NCI-H2029 (cell line): ENCODE results near the gene FXYD5.

Experiments used
- DNase-seq: peaks from one replicate; lab custom pipeline; 2025; lab: John Stamatoyannopoulos, UW

Gene FXYD5, protein sequence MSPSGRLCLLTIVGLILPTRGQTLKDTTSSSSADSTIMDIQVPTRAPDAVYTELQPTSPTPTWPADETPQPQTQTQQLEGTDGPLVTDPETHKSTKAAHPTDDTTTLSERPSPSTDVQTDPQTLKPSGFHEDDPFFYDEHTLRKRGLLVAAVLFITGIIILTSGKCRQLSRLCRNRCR

DNA sequence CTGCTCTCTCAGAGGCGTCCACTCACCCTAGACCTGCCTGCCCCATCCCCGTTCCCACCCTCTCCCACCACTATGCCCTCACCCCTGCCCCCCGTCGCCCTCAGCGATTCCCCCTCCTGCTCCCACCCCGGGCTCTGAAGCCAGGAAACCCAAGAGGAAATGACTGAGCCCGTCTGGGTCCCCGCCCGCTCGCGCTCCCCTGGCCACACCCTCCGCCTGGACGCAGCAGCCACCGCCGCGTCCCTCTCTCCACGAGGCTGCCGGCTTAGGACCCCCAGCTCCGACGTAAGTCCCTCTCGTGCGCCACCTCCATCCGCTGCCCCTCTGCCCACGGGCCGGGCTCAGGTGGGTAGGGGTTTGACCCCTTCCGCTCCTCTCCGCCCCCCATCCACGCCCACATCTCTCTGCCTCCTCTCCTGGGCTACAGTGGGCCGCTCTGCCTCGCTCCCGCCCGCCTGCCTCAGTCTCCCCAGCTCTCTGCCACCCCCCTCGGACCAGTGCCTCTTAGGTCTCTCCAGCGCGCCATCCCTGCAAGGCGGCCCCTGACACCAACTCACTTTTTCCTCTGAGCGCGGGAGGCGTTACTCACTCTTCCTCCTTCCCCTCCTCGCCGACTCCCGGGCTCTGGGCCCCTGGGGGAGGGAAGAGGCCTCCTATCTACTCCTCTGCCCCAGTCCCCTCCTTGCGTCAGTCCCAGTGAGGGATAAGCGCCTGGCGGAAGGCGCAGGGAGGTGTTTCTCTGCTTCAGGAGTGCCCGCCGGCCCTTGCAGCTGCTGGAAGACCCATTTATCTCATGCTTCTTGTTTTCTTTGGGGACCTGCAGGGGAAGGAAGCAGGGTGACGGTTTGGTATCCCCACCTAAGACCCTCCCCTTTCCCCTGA lies at the start of gene FXYD5:
Gene FXYD5 (plus strand): TSS at position 211 of the 882 bp plus-strand sequence. CDS start 816 bp downstream, outside the sequence.
- DNase-seq: no peak

DNA sequence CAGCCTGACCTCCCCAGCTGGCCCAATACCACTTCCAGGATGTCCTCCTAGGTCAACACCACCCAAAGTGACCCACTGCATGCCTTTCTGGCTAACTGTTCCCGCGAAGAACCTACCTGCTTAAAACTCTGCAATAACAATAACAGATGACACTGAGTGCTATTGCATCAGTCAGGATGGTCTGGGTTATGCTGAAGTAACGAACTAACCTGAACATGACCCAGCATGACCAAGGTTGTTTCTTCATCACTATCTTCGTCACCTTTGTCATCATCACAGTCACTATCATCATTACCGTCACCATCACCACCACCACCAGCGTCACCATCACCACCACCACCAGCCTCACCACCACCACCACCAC lies 49.5 kb upstream of the FXYD5 start:
- no peak for DNase-seq

DNA sequence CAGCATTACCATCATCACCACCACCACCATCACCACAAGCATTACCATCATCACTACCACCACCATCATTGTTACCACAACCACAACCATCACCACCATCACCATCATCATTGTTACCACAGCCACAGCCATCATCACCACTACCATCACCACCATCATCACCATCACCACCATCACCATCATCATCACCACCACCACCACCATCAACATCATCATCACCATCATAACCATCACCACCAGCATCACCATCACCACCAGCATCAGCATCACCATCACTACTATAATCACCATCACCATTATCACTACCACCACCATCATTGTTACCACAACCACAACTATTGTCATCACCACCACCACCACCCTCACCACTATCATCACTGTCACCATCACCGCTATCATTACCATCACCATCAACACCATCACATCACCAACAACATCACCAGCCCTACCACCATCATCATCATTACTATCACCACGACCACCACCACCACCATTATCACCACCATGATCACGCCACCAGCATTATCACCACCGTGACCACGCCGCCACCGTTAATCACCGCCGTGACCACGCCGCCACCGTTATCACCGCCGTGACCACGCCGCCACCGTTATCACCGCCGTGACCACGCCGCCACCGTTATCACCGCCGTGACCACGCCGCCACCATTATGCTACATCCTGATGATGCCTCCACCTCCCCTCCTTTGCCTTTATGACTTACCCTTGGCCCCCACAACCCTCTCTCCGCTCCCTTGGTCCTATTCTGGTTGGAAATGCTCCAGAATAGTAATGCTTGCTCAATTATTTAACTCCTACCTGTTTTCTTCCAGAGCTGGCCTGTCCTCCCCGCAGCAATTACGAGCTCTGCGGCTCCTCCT lies 48.9 kb upstream of the FXYD5 start:
- DNase-seq: no peak

DNA sequence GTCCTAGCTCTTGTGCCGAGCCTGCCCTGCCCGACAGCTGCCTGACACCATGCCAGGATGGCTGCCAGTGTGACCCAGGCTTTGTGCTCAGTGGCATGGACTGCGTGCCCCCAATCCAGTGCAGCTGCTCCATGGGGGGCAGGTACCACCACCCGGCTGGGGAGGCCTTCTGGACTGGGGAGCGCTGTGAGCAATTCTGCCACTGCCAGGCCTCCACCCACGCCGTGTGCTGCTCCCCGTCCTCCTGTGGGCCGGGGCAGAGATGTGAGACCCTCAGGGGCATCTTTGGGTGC lies 48.3 kb upstream of the FXYD5 start:
- no peak for DNase-seq

DNA sequence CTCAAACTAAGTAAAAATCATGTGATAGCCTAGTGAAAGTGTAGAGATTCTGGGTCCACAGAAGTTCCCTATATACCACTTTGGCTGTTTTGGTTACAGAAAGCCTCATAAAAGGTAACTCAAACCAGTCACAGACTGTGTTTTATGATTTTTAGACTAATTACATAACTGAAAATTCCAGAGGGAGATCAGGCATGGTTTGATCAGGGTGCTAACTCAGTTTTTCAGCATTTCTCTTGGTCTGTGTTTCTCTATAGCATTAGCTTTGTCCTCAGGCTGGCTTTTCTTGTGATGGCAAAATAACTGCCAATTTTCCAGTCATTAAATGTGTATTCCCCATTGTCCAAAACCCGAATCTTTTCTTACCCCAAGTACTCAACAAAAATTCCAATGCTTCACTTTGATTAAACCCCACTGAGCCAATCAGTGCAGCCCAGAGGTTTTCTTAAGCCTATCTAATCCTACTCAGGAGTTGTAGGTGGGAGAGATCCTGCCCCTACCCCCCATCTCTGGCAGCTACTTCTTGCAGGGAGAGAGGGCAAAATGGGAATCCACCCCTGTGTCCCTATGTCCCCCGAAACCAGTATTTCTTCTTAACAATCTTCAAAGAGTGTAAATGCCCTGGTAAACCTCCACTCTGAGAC lies 47.5 kb upstream of the FXYD5 start:
- no peak for DNase-seq

DNA sequence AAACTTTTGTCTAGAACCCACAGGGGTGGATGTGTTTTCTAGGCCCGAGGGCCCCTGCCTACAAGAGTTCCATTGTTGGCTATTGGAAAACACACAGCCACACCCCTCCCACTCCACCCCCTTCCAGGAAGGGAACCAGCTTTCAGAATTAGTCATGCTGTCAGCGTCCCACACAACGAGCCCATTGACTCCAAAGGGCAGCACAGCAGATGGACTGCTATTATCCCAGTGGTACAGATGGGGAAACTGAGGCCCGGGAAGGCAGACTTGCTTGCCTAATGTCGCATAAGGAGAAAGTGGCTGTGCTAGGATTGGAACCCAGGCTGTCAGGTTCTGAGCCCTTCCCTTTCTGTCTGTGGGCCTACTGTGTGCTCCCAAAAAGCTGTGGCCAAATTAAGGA lies 47.0 kb upstream of the FXYD5 start:
- no peak for DNase-seq

DNA sequence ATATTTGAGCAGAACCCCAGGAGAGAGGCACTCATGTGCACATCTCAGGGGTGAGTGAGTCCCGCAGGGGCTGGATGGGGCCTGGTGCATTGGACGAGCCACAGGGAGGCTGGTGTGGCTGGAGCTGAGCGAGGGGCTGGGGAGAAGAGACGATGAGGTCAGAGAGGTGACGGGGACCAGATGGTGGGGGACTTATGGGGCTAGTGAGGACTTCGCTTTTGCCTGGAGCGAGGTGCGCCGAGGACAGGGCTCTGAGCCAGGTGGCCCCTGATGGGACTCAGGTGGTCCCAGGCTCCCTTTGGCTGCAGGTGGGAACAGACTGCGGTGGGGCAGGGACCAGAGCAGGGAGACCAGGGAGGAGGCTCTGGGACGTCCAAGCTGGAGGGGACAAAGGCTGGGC lies 45.8 kb upstream of the FXYD5 start:
- no peak for DNase-seq

DNA sequence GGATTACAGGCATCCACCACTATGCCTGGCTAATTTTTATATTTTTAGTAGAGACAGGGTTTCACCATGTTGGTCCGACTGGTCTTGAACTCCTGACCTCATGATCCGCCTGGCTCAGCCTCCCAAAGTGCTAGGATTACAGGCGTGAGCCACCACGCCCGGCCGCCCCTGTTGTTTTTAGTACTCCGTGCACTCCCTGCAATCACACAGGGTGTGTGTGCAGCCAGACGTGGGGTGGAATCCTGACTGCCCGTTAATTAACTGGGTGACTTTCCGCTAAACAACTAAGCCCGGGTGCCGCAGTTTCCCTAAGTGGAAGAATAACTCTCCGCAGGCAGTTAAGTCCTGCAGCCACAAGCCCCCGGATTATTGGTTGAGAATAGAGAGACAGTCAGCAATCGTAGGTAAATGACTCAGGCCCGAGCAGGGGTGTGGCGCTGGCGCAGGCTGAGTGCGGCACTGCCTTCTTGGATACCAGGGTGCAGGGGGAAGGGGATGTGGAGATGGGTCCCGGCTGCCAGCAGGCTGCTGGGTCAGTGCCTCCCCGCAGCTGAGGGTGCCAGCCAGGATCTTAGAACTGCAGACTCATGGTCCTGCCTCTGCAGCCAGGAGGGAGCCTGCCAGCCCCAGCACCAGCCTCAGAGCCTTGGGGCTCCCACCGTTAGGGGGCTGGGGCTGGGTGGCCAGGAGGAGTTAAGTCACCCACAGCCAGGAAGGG lies 45.0 kb upstream of the FXYD5 start:
- no peak for DNase-seq

DNA sequence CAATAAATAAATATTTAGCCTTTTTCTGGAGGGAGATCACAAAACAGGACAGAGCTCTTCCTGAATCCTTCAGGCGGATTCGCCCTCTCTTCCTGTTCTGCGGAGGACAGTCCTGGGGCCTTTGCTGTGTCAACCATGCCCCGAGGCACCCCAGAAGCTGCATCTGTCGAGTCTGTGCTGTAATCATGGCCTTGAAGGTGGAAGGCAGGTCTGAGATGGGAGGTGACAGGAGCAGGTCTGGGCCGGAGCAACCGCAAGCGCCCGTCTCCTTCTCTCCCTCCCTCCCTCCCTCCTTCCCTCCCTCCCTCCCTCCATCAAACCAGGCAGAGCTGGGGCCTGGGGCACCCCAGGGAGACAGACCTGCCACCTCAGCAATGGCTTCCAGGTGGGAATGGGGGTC lies 43.6 kb upstream of the FXYD5 start:
- DNase-seq: no peak

DNA sequence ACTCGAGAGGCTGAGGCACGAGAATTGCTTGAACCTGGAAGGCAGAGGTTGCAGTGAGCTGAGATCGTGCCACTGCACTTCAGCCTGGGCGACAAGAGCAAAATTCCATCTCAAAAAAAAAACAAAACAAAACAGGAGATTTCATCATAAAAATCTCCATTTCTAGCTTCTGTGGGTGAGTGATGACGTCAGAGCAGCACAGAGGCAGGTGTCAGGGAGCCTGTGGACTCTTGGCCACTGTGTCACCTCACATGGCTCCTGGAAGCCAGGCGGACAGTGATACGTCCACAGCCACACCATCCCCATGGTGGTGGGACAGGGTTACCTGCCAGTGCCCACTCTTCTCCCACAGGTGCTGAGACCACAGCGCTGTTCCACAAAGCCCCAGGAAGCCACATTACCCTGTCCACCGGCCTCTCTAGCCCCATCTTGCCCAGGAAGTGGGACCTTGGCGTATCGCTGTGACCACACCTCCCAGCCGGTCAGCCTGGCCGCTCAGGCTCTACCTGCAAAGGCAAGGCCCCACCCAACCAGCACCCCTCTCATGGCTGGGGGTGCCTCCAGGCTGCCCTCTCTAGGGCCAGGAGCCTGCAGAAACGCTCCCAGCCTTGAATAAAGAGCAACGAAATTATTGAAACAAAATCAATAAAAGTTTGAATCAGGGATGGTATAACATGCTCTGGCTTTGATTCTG lies 41.4 kb upstream of the FXYD5 start:
- DNase-seq: no peak

DNA sequence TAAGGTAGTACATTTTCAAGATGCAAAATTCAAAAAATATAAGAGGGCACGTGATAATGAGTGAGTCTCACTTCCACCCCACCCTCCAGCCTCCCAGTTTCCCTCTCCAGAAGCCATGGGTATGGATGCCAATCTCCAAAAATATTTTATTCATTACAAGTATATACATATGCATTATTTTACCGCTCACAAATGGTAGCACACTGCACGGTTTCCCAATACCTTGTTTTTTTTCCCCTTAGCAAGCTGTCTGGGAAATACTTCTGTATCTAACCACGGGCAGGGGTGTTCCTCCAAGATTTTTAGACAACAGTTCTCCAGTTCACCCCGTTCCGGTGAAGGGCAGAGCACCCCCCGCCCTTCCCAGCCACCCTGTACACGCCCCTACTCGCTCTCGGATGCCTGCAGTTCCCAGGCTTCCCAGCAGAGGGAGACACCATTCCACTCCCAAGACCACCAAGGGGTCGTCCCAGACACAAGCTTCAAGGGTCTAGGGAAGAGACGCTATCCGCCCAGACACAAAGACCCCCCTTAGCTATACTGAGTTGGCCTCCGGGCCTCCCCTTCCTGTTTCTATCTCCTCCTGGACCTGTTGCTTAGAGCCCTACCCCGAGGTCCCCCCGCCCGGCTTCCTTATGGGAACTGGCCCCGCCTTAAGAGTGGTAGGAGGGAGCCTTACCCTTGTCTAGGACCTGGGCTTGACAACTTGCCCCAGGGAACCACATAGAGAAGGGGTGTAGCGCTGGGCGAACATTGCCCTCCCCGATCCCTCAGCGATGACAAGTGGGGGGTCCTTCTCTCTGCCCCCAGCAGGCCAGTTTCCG lies 40.0 kb upstream of the FXYD5 start:
- DNase-seq: peak; percentile 6

DNA sequence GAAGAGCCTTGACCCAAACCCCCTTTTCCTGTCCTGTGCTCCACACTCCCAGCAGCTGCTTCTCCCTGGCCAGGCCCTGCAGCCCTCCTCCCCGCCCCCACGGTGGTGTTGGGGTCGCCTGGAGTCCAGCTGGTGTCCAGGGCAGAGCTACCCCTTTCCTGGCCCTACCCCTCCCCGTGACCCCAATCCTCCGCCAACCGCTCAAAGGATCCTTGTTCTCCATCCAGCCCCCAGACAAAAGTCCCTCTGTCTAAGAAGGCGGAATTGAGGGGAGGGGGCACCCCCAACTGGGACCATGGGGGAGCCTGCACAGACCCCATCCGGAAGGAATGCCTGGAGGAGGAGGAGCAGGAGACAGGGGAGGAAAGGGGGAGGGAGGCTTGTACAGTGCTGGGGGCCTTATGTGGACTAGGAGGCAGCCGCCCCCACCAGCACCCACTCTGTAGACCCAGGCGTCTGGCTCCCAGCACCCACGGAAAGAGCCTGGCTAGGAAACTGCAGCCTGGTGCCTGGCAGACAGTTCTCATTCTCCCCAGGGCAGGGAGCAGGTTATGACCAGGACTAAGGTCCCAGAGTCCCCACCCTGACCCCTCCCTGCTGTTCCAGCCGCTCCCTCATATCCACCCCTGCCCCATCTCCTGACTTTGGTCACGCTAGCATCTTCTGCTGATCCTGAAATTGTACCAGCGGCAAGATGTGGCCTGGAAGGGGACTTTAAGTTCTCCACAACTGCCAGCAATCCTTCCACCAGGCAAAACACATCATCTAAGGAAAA lies 39.2 kb upstream of the FXYD5 start, which contains the start of gene FXYD3:
Gene FXYD3 (plus strand): TSS at position 647 of the 775 bp plus-strand sequence. CDS start 3,554 bp downstream, outside the sequence.
- no peak for DNase-seq

DNA sequence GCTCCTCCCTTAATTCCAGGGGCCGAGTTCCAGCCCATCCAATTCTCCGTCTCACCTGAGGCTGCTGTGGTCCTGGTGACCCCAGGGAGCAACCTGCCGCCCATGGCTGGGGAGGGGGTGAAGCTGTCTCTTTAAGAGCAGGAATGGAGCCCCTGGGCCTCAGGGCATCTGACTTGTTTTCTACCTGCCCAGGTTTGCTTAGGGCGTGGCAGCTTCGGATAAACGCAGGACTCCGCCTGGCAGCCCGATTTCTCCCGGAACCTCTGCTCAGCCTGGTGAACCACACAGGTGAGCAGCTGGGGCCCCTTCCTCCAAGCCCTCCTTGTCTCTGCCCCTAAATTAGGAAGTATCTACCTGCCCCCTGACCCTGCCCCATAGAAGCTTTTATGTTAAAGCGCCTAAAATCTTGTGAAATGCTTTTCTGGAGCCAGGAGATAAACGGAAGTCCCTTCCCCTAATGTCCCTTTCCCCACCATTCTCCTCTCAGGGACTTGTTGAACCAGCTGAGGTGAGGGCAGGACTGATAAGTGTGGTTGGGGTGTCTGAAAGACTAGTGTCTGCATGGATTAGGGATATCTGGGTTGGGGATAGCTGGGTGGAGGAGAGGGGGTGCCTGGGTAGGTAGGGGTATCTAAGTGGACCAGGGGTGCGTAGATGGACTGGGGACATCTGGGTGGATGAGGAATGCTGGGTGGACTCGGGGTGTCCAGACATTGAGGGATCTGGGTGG lies 38.3 kb upstream of the FXYD5 start:
- no peak for DNase-seq

DNA sequence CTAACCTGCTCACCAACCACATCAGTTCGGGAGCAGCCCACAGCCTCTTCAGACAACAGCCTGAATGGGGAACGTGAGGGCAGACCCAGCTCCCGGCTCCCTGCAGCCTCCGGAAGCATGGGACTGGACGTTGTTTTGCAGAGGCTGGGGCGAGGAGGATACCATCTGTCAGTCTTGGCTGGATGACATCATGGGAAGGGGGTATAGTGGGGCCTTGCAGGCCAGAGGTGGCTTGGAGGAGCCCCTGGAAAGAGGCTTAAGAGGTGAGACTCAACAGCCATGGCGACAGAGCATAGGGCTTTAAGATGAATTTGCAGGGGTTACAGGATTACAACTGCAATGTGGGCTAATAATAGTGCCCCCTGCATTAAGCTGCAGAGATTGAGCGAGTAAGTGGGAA lies 37.4 kb upstream of the FXYD5 start:
- no peak for DNase-seq

DNA sequence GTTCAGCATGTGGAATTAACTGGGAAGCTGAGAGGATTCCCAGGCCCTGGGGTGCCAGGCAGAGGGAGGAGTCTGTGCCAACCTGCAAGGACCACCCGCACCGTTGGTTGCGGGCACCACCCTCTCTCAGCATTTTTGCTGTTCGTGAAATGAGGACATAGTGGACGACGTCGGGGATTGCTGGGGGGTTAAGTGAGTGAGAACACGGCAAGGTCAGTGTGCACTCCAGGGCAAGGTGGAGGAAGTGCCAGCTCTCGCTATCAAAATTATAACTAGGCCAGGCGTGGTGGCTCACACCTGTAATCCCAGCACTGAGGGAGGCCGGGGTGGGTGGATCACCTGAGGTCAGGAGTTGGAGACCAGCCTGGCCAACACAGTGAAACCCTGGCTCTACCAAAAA lies 36.7 kb upstream of the FXYD5 start:
- no peak for DNase-seq

DNA sequence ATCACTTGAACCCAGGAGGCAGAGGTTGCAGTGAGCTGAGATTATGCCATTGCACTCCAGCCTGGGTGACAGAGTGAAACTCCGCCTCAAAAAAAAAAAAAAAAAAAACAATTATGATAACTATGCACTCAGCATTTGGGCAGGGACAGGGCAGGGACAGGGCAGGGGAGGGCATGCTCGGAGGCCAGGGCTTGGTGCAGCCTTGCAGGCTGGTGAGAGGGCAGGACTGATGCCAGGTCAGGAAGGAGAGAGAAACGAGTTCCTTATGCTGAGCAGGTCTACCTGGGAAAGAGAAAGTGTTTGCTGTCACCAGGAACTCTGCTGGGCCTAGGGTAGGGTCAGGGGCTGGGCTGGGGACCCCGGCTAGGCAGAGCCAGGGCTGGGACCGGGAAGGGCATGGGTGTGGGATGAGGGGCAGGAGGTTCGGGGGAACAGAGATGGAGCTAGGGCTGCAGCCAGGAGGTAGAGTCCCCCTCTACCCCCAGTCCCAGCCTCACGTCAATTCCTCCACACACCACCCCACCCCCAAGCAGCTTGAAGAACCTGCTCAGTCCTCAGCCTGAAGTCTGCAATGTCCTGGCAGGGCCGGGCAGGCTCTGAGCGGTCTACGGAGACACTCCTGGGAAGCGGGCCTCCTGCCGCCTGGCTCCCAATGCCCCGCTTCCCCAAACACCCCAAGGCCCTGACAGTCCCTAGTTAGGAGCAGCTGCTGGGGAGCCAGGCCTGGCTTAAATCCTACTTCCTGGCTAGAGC lies 36.1 kb upstream of the FXYD5 start:
- no peak for DNase-seq

DNA sequence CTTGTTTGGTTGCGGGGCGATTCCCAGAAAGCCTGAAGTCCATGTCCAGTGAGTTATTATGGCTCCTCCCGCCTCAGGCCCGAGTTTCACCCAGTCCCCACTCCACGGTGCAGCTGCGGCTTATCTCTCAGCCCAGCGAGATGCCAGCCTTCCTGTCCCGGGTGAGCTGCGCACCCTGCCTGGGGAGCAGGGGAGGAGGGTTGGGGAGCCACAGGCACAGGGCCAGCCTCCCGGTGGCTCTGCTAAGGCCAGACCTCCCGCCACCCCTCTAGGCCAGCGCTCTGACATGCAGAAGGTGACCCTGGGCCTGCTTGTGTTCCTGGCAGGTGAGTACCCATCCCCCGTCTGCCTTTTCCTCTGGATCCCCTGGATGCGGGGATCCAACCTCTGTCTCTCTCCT lies 35.4 kb upstream of the FXYD5 start:
- no peak for DNase-seq

DNA sequence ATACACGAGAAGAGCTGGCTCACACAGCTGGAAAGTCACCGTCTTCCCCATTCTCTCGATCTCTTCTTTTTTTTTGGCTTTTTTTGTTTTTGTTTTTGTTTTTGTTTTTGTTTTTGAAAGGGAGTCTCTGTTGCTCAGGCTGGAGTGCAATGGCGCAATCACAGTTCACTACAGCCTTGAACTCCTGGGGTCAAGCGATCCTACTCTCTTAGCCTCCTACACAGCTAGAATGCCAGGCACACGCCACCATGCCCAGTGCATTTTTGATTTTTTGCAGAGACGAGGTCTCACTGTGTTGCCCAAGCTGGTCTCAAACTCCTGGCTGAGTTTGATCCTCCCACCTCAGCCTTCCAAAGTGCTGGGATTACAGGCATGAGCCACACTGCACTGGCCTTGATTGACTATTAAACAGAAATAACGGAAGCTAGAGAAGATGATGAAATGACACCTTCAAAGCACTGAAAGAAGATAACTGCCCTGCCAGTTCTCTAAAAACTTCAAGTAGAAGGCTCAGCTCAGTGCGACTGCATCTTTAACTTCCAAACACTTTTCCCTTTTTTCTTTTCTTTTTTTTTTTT lies 34.9 kb upstream of the FXYD5 start:
- DNase-seq: no peak
